CD4-positive, alpha-beta T cell treated with Interferon alpha-2 for 1 hour (primary cell): ENCODE results near the gene TBC1D1.

Source experiments
- DNase-seq, 2 donors: peaks; one replicate each; pipeline ENCODE4 v3.0.0-alpha.2; 2020 to 2022

The TBC1D1 gene

DNA sequence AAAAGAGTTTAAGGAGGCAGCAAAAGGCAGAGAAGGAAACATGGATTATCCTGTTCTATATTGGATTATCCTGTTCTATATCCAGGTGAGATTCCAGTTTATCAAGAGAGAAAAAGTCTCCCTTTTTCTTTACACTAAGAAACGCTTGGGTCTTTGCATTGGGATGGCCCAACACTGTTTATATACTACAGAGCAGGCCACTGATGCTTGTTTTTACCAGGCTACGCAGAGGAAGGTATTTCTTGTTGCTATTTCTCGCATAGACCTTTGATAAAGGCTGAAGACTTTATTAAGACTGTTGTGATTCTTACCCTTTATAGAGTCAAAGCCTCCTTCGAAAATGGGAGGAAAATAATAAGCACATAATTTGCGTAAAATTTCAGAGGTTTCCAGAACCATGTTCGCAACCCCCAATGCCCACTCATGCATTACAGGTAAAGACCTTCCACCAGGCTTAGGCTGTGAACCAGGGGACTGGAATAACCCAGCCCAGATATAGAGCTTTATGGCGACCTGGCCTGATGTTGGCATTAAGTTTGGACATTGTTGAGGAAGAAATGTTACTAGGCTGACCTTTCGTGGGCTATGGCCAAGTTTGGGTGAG lies 287.6 kb downstream of the TBC1D1 start:
- DNase-seq, result no peak

DNA sequence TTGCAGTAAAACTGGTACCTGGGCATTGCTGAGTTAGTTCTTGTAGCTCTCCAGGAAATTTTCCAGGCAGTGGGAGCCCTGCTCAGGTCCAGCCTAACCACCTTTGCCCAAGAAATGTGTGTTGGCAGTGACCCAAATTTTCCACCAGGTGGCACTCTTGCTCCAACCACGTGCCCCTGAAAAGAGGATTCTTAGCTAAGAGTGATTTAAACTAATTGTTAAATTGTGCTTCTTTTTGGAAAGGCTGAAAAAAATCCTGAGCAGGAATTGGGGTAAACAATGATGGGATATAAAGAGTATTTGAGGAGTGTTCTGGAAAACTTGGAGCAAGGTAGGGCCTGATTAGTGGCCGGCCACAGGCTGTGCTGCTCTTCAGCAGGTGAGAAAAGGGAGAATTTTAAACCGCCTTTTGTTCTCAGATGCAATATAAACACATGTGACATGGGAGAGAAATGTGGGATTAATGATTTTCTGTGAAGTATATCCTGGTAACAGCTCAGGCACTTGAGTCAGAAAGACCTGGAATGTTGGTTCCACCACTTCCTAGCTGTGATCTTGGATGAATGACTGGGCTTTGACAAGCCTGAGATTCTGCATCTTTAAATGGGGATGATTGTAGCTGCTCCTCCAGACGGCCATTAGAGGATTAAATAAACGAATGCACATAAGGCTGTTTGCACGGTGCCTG lies 288.9 kb downstream of the TBC1D1 start:
- peak; percentile 70 to 80 for DNase-seq

GRCh38 chr4:38180456-38180855 lies 289.6 kb downstream of the TBC1D1 start:
- no peak for DNase-seq

DNA sequence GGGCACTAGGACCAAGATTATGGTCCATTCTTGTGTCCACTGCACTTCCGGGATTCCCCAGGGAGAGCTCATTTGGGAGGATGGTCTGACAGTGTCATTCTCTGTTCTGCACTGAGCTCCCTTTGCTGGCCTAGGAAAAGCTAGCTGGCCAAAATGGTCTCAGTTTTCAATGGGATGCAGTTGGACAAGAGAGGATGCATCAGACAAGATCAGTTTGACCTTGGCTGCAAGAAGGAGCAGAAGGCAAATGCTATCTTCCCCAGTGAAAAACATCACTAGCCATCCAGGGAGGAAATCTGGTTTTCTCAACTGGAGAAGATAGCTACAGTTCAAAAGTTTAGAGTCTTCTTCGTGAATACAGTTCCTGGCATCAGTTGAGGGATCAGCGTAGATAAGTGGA lies 290.4 kb downstream of the TBC1D1 start:
- DNase-seq, result no peak

GRCh38 chr4:38182334-38182998 lies 291.6 kb downstream of the TBC1D1 start:
- no peak for DNase-seq

- DNase-seq, result no peak
Observed at GRCh38 chr4:38184404-38184803, 293.5 kb downstream of the TBC1D1 start.

DNA sequence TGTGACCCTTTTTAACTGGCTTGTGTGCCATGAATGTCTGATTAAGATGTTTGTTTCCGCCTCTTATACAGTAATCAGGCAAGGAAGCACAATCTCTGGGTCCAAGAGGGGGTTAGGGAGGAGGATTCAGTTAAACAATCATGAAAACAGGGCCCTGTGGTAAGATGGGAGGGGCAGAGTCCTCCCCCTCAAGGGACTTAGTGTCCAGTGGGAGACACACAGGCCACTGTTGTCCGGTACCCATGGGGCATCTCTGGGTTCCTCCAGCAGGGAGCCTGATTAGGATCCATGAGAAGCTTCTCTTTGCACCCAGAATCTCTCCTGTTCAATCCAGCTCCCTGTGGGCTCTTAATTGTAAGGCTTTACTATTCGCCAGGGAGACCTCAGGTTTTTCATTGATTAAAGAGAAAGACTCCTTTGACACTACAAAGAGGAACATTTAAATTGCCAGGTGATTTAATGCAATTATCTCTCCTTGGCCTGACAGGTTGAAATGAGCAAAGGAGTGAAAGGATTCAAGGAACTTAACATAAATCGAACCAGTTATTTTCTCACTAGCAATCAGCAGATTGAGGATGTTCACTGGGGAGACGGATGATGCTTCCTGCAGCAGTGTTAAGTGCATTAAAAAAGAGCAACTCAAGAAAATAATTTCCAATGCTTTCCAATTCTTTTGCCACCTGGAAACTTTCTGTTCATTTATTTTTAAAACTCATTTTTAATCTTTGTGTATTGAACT lies 294.7 kb downstream of the TBC1D1 start:
- DNase-seq, result no peak

DNA sequence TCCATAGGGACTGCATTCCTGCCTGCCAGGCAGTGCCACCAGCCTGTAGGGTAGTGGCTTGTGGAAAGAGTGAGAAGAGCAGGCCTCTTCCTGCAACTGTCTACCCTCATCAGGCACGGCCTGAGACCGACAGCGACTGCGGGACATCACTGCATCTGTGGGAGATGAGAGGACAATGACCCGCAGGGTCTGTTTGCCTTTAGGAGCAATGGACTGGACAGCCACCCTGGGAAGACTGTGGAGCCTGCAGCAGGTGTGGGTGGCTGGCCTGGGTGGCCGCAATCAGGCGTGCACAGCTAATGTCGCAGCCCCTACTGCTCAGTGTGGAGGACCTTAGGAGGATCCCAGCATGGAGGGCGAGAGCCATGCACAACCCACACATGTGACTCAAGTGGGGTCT lies 297.3 kb downstream of the TBC1D1 start:
- no peak for DNase-seq

DNA sequence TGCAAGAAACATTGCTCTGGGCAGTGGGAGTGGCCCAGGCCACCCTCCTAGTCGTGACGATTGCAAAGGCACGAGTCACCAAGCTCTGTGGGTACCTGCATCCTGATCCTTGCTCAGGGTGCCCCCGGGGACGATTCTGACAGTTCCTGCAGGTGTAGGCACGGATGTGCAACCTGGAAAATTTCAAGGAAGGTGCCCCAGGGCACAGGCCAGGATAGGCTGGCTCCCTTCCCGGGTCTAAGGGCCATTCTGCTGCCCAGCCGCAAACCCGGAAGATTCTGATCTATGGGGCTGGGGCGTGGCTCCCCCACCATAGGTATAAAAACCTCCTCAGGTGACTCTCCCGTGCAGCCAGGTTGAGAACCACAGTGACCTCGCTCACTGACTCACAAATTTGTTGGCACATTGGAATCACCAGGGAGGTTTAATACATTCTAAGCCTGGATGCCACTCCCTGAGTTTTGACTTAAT lies 297.8 kb downstream of the TBC1D1 start:
- no peak for DNase-seq
